Nephron (organoid): Measurements from ENCODE around the gene ARHGAP19.
A peak's percentile ranks its signal among the peaks of the same experiment; 100 is the strongest.

Experiments
- H3K27ac Mint-ChIP-seq, 3 experiments: 2 replicates each; pipeline ENCODE4 v1.8.0; 2020; ENCODE audit warnings: mixed read lengths in 3 of 3, mild to moderate bottlenecking in 2 of 3, moderate library complexity in 1 of 3
- H3K27me3 Mint-ChIP-seq: 2 replicates; pipeline ENCODE4 v1.8.0; 2021; ENCODE audit warnings: low read depth, mild to moderate bottlenecking, moderate library complexity, mixed read lengths
- H3K36me3 Mint-ChIP-seq: 2 replicates; pipeline ENCODE4 v1.8.0; 2020; ENCODE audit warnings: low read depth, mixed read lengths
- H3K4me1 Mint-ChIP-seq: 2 replicates; pipeline ENCODE4 v1.8.0; 2020; ENCODE audit warnings: mixed read lengths
- H3K4me3 Mint-ChIP-seq, 3 experiments: 2 replicates each; pipeline ENCODE4 v1.8.0; 2020; ENCODE audit warnings: mild to moderate bottlenecking in 3 of 3, mixed read lengths in 3 of 3, moderate library complexity in 2 of 3
- H3K9me3 Mint-ChIP-seq: 2 replicates; pipeline ENCODE4 v1.8.0; 2020; ENCODE audit warnings: mixed read lengths
- TF ChIP-seq, protein P1 (sequence below), 3 experiments: fragments of 200-600 bp; sonication (generic); IDR thresholded peaks; one replicate each; pipeline ENCODE4 v1.5.0; 2021; ENCODE audit warnings: antibody characterized with exemption in 3 of 3; ENCODE audit not compliant: unreplicated experiment in 3 of 3

ARHGAP19 gene

GRCh38 chr10:97332591-97333350 lies 40.3 kb upstream of the ARHGAP19 start:
- H3K36me3 Mint-ChIP-seq, result peaks cover 14% of the 10 kb centered on the region
- H3K9me3 Mint-ChIP-seq, result no peaks in the 10 kb centered on the region
- H3K27me3 Mint-ChIP-seq, result peaks cover 36% of the 10 kb centered on the region
- H3K4me1 Mint-ChIP-seq, result peaks cover 57% of the 10 kb centered on the region
- H3K4me3 Mint-ChIP-seq, result peak overlapping the region; percentile 85 to 92 (median 91)
- TF ChIP-seq, protein P1, sequence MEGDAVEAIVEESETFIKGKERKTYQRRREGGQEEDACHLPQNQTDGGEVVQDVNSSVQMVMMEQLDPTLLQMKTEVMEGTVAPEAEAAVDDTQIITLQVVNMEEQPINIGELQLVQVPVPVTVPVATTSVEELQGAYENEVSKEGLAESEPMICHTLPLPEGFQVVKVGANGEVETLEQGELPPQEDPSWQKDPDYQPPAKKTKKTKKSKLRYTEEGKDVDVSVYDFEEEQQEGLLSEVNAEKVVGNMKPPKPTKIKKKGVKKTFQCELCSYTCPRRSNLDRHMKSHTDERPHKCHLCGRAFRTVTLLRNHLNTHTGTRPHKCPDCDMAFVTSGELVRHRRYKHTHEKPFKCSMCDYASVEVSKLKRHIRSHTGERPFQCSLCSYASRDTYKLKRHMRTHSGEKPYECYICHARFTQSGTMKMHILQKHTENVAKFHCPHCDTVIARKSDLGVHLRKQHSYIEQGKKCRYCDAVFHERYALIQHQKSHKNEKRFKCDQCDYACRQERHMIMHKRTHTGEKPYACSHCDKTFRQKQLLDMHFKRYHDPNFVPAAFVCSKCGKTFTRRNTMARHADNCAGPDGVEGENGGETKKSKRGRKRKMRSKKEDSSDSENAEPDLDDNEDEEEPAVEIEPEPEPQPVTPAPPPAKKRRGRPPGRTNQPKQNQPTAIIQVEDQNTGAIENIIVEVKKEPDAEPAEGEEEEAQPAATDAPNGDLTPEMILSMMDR (IDR thresholded peaks at IDR 0.05; ENCODE audit: unreplicated experiment in 3 of 3), result peak; percentile 15 to 25 (median 20)
- peak overlapping the region; percentile 85 to 95 (median 89) for H3K27ac Mint-ChIP-seq

DNA sequence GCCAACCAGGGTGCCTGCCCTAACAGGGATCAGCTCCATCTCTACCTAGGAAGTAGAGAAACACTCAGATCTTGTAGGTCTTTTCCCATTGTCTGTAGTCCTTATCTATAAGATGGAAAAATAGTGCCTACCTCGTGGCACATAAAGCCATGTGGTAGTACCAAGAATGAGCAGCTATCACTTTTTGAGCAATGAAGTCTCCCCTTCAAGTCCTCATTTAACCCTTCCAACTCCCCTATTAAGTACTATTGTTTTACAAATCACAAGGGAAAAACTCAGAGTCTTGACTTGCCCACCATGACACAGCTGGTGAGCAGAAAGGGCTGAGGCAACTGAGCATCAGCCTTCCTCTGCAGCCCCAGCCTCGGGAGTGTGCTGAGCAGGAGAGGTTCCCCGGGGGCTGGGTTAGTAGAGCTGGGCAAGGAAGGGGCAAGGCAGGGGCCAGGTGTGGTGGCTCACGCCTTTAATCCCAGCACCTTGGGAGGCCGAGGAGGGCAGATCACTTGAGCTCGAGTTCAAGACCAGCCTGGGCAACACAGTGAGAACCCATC lies 38.8 kb upstream of the ARHGAP19 start:
- peaks cover 21% of the 10 kb centered on the region for H3K27me3 Mint-ChIP-seq
- no peaks in the 10 kb centered on the region for H3K9me3 Mint-ChIP-seq
- TF ChIP-seq, protein P1 (IDR thresholded peaks at IDR 0.05; ENCODE audit: unreplicated experiment in 3 of 3), result no peak
- H3K27ac Mint-ChIP-seq, result peak overlapping the region in 2 of 3 experiments; percentile 70 to 75
- peak overlapping the region; percentile 69 to 91 (median 85) for H3K4me3 Mint-ChIP-seq
- H3K36me3 Mint-ChIP-seq, result peaks cover 14% of the 10 kb centered on the region
- peaks cover 49% of the 10 kb centered on the region for H3K4me1 Mint-ChIP-seq

DNA sequence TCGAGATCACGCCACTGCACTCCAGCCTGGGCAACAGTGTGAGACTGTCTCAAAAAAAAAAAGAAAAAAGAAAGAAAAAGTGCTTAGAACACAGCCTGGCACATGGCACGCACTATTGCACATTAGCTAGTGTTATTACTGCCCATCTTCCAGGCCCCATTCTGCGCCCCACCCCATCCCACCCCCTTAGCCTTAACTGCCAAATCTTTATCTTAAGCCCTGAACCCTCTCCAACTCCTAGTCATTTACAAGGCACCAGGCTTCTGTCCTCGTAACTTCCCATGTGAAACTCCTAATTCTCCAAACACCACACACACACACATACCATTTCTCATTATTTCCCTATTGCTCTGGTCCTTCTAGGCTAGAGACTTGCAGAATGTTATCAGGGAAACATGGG lies 37.3 kb upstream of the ARHGAP19 start:
- peak overlapping the region in 1 of 3 experiments; percentile 5 for H3K4me3 Mint-ChIP-seq
- peak overlapping the region in 2 of 3 experiments; percentile 29 to 73 for H3K27ac Mint-ChIP-seq
- no peaks in the 10 kb centered on the region for H3K9me3 Mint-ChIP-seq
- peaks cover 14% of the 10 kb centered on the region for H3K36me3 Mint-ChIP-seq
- H3K4me1 Mint-ChIP-seq, result peaks cover 46% of the 10 kb centered on the region
- peaks cover 11% of the 10 kb centered on the region for H3K27me3 Mint-ChIP-seq
- TF ChIP-seq, protein P1 (IDR thresholded peaks at IDR 0.05; ENCODE audit: unreplicated experiment in 3 of 3), result no peak

- Mint-ChIP-seq H3K27me3 (peaks cover 11% of the 10 kb centered on the region), H3K4me1 (peaks cover 46% of the 10 kb centered on the region), H3K27ac (peak overlapping the region; percentile 16 to 81 (median 77)), H3K36me3 (peaks cover 14% of the 10 kb centered on the region), H3K4me3 (peak overlapping the region; percentile 20 to 41 (median 37)), H3K9me3 (no peaks in the 10 kb centered on the region)
- TF ChIP-seq, protein P1 (IDR thresholded peaks at IDR 0.05; ENCODE audit: unreplicated experiment in 3 of 3), result no peak
Measured at GRCh38 chr10:97328646-97329453, 36.4 kb upstream of the ARHGAP19 start.

DNA sequence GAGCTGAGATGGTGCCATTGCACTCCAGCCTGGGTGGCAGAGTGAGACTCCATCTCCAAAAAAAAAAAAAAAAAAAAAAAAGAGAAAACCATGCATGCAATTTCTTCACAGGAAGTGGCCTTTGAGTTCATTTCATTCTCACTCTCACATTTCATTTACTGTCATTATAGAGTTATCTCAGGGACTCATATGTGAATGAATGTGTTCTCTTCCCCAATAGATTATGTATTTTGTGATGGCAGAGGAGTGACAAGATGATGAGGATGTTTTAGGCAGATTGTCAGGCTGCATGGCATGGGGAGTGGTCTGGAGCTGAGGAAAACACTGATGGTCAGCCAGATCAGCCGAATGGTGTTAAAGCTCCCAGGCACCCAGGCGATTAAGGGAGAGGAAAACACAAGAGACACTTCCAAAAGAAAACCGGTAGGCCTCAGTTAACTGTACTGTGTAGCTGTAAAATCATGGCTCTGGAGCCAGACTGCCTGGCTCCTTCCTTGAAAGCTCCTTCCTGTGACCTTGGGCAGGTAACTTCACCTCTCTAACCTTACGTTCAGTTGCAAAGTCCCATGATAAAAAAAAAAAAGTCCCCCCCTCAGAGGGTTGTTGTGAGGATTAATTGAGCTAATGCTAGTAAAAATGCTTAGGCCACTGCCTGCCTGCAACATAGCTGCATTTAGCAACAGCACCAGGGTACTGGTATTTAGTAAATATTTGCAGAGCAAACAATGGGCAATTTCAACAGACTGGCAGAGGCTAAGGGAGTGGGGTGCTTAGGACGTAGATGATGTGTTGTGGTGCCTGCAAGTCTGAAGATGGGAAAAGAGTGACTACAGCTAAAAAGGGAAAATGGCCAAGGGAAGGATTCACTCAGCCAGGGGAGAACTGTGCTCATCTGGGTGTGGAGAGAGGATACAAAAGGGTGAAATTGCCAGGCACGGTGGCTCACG lies 35.2 kb upstream of the ARHGAP19 start:
- peaks cover 35% of the 10 kb centered on the region for H3K4me1 Mint-ChIP-seq

More for the DNA sequence above, 35.2 kb upstream of the ARHGAP19 start:
- H3K9me3 Mint-ChIP-seq, result no peaks in the 10 kb centered on the region
- peaks cover 10% of the 10 kb centered on the region for H3K27me3 Mint-ChIP-seq
- peak overlapping the region in 2 of 3 experiments; percentile 77 to 81 for H3K27ac Mint-ChIP-seq
- peak overlapping the region in 2 of 3 experiments; percentile 17 to 21 for H3K4me3 Mint-ChIP-seq
- H3K36me3 Mint-ChIP-seq, result peaks cover 14% of the 10 kb centered on the region
- TF ChIP-seq, protein P1 (IDR thresholded peaks at IDR 0.05; ENCODE audit: unreplicated experiment in 3 of 3), result no peak
